HG03521 (cell line): ENCODE results near the gene RRAGA.
"Not testable (repeated sequence)": the region's sequence is repeated elsewhere in the genome, so short reads cannot be mapped to it uniquely, and the experiment has no call there.

Experiments
- ATAC-seq: cut with Tn5 transposase; IDR thresholded peaks from one replicate; pipeline ENCODE4 v1.9.1; 2021; ENCODE audit warnings: mild to moderate bottlenecking, moderate library complexity; ENCODE audit not compliant: unreplicated experiment

The RRAGA gene

GRCh38 chr9:19074836-19075235 is 25.6 kb downstream of the RRAGA start:
- no peak for ATAC-seq

- no peak for ATAC-seq
Observed at GRCh38 chr9:19085295-19085694, 36.1 kb downstream of the RRAGA start.

GRCh38 chr9:19087106-19088000 is 38.1 kb downstream of the RRAGA start:
- no peak for ATAC-seq

GRCh38 chr9:19097431-19097830 is 48.2 kb downstream of the RRAGA start:
- ATAC-seq, result not testable (repeated sequence)
